ENCODE results near the gene ECM2.

Gene ECM2

DNA sequence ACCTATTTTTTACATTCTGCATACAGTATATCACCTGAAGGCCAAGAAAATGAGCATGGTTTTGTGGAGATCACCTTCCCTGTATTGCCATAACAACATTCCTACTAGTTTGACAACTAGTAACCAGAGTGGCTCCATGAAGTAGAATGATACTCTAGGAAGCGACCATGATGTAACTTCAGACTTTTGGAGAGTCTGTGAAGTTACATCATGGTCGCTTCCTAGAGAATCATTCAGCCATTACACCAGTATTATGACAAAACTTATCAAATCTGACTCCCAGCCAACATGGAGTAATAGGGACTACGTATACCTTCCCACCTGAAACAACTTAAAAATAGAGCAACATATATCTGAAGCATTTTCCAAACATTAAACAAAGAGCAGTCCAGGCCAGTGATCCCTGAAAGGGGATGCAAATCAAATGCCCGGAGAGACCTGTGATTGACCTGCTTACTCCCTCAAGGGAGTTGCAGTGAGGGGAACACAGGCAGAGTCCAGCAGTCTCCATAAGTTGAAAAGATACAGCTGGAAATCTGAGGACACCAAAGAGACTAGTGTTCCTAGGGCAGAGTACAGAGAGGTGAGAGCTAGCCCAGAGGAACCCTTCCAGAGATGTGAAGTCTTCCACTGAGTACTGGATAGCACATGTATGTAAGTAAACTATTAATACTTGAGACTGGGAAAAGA lies 7.8 kb downstream of the ECM2 start:
- no peak for DNase-seq (ENCODE audit: low read depth in 2 of 2)

DNA sequence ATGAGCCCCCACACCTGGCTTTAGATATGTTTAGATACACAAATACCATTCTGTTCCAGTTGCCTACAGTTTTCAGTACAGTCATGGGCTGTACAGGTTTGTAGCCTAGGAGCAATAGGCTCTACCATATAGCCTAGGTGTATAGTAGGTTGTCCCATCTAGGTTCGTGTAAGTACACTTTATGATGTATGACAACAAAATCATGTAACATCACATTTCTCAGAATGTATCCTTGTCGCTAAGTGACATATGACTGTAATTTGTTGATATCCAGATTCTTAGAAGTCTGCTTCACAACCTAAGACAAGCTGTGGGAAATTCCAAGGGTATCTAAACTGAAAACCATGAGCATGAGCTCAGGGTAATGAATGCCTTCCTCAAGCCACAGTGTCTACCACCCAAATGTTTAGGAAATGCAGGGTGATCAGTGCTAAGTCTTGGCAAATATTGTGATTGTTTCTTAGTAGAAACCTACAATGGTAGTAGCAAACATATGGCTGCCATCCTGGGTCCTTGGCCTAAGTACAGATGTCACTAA lies 8.4 kb downstream of the ECM2 start:
- no peak for DNase-seq (ENCODE audit: low read depth in 2 of 2)

GRCh38 chr9:92525306-92525705 lies 10.5 kb downstream of the ECM2 start:
- DNase-seq (ENCODE audit: low read depth in 2 of 2), result no peak

DNA sequence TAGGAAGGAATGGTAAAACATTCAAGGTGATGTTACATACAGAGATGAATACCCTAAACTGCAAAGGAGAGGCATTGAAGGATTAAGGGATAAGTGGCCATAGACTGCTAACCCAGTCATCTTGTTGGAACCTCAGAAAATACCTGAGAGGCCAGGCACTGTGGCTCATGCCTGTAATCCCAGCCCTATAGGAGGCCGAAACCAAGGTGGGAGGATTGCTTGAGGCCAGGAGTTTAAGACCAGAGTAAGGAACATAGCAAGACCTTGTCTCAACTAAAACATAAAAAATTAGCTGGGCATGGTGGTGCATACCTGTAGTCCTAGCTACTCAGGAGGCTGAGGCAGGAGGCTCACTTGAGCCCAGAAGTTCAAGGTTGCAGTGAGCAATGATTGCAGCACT lies 10.9 kb downstream of the ECM2 start:
- no peak for DNase-seq (ENCODE audit: low read depth in 2 of 2)

DNA sequence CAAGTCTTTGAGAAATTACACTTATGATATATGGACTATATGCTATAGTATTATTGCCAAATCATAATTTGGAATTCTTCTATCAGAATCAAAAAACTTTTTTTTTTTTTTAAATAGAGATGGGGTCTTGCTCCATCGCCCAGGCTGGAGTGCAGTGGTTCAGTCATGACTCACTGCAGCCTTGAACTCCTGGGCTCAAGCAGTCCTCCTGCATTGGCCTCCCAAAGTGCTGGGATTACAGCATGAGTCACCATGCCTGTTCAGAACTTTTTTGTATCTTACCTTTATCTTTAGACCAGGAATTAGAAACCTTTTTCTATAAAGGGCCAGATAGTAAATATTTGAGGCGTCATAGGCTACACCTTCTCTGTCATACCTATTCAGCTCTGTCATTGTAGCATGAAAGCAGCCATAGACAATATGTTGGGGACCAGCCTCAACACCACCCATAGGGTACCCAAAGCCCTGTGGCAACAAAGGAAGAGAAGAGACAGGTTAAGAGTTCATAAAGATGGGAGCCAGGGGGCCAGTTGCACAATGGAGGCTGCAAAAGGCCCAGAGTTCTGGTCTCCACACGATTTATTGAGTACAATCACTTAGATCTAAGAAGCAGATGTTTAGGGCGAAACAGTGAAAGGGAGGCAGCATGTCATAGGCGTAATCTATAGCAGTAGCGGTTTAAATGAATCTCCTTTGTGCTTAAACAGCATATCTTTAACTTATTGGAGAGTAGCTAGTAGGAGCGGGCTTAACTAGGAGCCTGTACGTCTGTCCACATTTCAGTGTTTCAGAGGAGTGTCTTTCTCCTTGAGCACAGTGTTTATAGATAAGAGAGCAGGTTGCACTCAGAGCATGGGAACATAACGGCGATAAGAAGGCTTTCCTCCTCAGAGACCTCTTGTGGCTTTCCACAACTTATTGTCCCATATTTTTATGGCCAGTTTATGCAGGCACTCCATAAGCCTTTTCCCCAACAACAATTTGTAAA lies 12.5 kb downstream of the ECM2 start:
- no peak for DNase-seq (ENCODE audit: low read depth in 2 of 2)

GRCh38 chr9:92520837-92521236 lies 15.0 kb downstream of the ECM2 start:
- DNase-seq (ENCODE audit: low read depth in 2 of 2), result no peak

GRCh38 chr9:92518199-92518598 lies 17.6 kb downstream of the ECM2 start:
- no peak for DNase-seq (ENCODE audit: low read depth in 2 of 2)

DNA sequence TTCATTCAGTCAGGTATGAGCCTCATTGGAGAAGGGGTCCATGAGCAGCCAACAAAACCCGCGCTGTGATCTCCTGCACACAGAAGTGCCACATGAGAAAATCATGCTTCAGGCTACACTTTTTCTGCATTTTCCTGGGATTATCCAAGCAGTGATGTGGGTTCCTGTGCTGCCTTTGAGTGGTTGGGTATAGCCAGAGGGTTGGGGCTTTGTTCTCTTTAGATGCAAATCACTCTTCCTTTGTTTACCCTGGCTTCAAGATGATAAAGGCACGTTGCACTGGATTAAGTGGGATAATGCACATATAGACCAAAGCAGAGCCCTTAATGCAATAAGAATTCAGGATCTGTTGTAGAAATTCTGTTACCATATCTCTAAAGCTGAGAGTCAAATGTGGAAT lies 18.7 kb downstream of the ECM2 start:
- DNase-seq (ENCODE audit: low read depth in 2 of 2), result no peak

- DNase-seq (ENCODE audit: low read depth in 2 of 2), result no peak
Measured at GRCh38 chr9:92516521-92516920, 19.3 kb downstream of the ECM2 start.

DNA sequence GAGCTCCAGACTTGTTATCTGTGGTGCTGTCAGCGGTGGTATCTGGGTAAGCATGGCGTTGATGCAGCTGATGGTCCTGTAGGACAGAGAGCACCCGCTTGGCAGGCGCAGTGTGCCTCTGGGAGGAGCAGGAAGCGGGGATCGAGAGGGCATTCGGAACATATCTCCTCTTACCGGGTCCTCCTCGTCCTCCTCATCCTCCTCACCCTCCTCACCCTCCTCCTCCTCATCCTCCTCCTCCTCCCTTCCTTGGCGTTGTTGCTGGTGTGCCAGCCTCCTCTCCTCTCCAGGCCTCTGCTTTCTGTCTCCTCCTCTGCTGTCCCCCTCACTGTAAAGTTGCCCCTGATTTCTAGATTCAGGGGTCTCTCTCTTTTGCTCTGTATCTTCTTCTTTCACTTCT lies 21.2 kb downstream of the ECM2 start:
- no peak for DNase-seq (ENCODE audit: low read depth in 2 of 2)

- DNase-seq (ENCODE audit: low read depth in 2 of 2), result no peak
Measured at GRCh38 chr9:92513349-92513748, 22.4 kb downstream of the ECM2 start.

GRCh38 chr9:92512622-92513021 lies 23.2 kb downstream of the ECM2 start:
- no peak for DNase-seq (ENCODE audit: low read depth in 2 of 2)

- DNase-seq (ENCODE audit: low read depth in 2 of 2), result no peak
Measured at GRCh38 chr9:92510747-92511146, 25.0 kb downstream of the ECM2 start.

DNA sequence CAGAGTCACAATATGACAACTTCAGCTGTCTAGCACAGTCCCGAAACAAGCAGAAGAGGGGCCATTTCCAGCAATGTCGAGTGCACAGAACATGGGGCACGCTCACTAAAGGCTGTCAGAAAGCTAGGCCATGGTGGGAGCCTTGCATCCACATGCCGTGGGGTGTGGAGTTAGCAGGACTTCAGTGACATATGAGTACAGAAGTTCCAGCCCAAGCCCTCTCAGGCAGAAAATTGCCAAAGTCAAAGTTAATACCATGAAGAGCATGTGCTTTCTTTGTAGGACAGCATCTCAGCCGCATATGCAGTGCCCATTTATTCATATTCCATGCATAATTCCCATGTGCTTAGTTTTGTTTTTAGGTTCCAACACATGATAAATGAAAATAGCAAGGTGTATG lies 26.7 kb downstream of the ECM2 start:
- no peak for DNase-seq (ENCODE audit: low read depth in 2 of 2)

- DNase-seq (ENCODE audit: low read depth in 2 of 2), result no peak
Measured at GRCh38 chr9:92508018-92508820, 27.6 kb downstream of the ECM2 start.

GRCh38 chr9:92507496-92507895 lies 28.3 kb downstream of the ECM2 start:
- DNase-seq (ENCODE audit: low read depth in 2 of 2), result no peak

DNA sequence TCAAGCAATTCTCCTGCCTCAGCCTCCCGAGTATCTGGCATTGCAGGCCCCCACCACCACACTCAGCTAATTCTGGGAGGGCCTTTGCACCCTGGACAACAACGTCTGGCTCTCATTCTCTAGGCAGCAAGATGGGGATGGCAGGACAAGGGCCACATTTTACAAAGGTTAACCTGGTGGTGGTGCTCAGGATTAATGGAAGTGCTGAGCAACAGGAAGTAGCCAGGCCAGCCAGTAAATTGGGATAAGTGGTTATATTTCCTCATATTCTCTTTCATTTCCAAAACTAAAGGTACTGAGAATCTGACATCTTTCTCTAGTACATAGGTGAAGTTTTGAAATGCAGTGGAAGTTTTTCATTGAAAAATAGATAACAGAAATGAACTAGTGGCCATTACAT lies 28.8 kb downstream of the ECM2 start:
- no peak for DNase-seq (ENCODE audit: low read depth in 2 of 2)

DNA sequence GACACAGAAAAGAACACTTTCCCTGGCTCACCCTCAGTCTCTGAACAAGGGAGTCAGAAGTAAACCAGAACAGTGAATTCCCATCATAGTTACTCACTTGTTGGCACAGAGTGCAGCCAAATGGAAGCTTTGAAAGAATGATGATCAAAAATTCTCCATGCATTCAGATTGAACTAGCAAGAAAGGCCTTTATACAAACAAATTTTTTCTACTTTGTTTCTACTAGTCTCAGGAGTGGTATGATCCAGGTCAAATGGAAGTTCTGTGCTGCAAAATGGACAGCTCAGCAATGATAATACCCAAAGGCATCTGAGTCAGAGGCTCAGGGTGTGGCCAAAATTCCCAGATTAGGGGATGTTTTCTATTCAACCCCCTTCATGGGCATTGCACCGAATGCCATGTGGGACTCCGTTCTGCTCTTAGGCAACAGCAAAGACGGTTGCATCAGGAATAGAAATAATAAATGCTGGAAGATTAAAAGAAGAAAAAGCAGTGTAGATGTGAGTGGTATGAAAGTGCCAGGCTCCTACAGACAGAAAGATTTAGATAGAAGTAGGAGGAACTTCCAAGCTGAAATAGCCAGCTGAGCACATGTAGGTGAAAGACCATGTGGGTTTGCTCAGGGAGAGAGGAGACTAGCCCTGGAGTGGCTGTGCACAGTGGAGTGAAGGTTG lies 29.5 kb downstream of the ECM2 start:
- no peak for DNase-seq (ENCODE audit: low read depth in 2 of 2)

DNA sequence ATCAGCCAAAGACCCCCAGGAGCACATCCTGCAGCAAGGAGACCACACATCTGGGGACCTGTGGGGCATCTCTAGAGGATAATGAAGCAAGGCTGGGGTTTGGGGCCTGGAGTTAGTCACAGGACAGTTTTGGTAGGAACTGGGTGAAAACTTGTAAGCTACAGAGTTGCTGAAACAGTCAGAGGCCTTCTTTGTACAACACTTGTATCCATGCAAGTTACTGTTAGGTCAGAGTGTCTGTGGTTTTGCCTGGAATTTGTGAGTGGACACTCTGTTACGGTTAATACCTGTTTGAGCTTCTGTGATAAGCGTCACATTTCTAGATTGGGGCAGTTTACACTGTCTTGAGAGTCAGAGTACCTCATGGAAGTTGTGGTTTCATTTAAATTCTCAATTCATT lies 30.9 kb downstream of the ECM2 start:
- no peak for DNase-seq (ENCODE audit: low read depth in 2 of 2)

DNA sequence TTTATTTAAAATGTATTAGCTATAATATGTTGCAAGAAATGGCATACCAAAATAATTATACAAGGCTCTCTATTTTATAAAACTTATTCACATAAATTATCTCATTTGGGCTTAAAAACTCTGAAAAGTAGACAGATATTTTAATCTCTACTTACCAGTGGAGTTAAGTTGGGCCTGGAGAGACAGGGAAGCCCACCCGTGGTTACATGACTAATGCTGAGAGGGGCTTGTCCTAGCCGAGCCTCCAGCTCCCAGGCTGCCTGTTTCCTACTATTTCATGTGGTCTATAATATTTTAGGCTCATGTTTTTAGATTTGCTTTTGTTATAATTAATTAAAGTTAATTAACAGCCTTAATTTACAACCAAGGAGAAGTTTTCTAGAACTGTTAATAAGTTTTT lies 32.6 kb downstream of the ECM2 start:
- DNase-seq (ENCODE audit: low read depth in 2 of 2), result no peak

GRCh38 chr9:92501671-92502393 lies 34.0 kb downstream of the ECM2 start:
- DNase-seq (ENCODE audit: low read depth in 2 of 2), result no peak

All from stimulated activated CD8-positive, alpha-beta memory T cell treated with anti-CD3 and anti-CD28 coated beads, Interleukin-7, amount 100 ng/mL, for 1 hour (primary cell).